Testis (tissue), 2 donors: ENCODE data around the gene NOC4L.

Experiments
- POLR2A ChIP-seq: fragments of 450-650 bp; IDR thresholded peaks from one replicate; pipeline ENCODE4 v1.6.1; 2017; ENCODE audit warnings: antibody characterized with exemption, mild to moderate bottlenecking, moderate library complexity
- TF ChIP-seq, protein P1 (sequence below), 3 experiments: fragments of 450-650 bp in 2 of 3; fragments of 200-600 bp in 1 of 3; sonication (generic) in 1 of 3; IDR thresholded peaks; one replicate each; pipeline ENCODE4 v1.5.1; 2016 to 2019; ENCODE audit warnings: antibody characterized with exemption in 3 of 3, mild to moderate bottlenecking in 2 of 3, moderate library complexity in 1 of 3

DNA sequence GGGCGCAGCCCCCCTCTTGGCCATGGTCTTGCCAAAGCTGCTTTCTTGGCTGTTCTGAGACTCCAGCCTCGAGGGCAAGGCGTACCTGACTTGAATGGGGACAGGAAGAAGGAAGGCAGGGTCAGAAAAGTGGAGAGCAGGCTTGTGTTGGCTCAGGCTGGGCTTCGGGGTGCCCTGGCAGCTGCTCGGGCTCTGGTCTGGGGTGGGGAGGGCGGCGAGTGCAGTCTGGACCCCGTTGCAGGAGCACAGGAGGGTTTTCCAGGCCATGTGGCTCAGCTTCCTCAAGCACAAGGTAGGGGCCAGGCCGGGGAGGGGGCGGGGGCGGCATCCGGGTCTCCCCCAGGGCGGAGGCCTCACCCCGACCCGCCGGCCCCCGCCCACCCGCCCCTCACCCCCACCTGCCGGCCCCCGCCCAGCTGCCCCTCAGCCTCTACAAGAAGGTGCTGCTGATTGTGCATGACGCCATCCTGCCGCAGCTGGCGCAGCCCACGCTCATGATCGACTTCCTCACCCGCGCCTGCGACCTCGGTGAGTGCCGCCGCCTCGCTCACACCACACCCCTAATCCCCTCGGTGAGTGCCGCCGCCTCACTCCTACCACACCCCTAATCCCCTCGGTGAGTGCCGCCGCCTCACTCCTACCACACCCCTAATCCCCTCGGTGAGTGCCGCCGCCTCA, 4.2 kb downstream of the NOC4L start:
- TF ChIP-seq, protein P1, sequence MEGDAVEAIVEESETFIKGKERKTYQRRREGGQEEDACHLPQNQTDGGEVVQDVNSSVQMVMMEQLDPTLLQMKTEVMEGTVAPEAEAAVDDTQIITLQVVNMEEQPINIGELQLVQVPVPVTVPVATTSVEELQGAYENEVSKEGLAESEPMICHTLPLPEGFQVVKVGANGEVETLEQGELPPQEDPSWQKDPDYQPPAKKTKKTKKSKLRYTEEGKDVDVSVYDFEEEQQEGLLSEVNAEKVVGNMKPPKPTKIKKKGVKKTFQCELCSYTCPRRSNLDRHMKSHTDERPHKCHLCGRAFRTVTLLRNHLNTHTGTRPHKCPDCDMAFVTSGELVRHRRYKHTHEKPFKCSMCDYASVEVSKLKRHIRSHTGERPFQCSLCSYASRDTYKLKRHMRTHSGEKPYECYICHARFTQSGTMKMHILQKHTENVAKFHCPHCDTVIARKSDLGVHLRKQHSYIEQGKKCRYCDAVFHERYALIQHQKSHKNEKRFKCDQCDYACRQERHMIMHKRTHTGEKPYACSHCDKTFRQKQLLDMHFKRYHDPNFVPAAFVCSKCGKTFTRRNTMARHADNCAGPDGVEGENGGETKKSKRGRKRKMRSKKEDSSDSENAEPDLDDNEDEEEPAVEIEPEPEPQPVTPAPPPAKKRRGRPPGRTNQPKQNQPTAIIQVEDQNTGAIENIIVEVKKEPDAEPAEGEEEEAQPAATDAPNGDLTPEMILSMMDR (IDR thresholded peaks at IDR 0.05) = no peak
- no peak for TF ChIP-seq POLR2A
